Measurements from ENCODE around the gene WDR11.

Gene WDR11

GRCh38 chr10:120873741-120874140, 22.6 kb downstream of the WDR11 start:
- no peak for DNase-seq (ENCODE audit: low read depth, low spot score)
- no peak overlapping the region for H3K9ac ChIP-seq (ENCODE audit: insufficient read length, low read depth)
- H3K36me3 ChIP-seq (ENCODE audit: insufficient read depth, insufficient read length, low read length): peaks cover 54% of the 10 kb centered on the region
- no peaks in the 10 kb centered on the region for H3K9me3 ChIP-seq (ENCODE audit: insufficient read depth, low read length)
- H3K4me3 ChIP-seq (ENCODE audit: insufficient read length, low read depth): no peak overlapping the region
- no peak for TF ChIP-seq SUZ12 (IDR thresholded peaks at IDR 0.05; ENCODE audit: extremely low read depth, insufficient read depth, insufficient read length)
- H3K4me1 ChIP-seq (ENCODE audit: insufficient read depth, insufficient read length): no peaks in the 10 kb centered on the region
- no peaks in the 10 kb centered on the region for H3K27me3 ChIP-seq (ENCODE audit: insufficient read depth, insufficient read length)

DNA sequence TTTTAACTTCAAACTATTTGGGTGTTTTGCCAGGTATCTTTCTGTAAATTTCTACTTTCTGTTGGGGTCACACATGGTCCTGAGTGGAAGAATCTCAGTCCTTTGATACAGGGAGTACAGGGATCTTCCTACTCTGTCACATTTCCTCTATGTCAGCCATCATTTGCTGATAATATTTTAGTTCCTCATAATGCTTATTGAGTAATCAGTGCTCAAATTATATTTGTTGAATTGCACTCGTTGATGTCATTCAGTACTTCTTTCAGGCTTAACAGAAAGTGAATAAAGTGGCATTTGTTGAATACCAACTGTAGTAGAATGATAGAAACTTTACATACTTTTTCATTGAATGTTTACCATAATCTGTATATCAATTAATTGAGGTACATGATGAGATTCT, 31.9 kb downstream of the WDR11 start:
- no peak for DNase-seq (ENCODE audit: low read depth, low spot score)
- no peaks in the 10 kb centered on the region for H3K27me3 ChIP-seq (ENCODE audit: insufficient read depth, insufficient read length)
- H3K9ac ChIP-seq (ENCODE audit: insufficient read length, low read depth): no peak overlapping the region
- H3K9me3 ChIP-seq (ENCODE audit: insufficient read depth, low read length): no peaks in the 10 kb centered on the region
- H3K36me3 ChIP-seq (ENCODE audit: insufficient read depth, insufficient read length, low read length): peaks cover 51% of the 10 kb centered on the region
- TF ChIP-seq YY1 (IDR thresholded peaks at IDR 0.05; ENCODE audit: insufficient read depth, insufficient read length): no peak
- TF ChIP-seq ZNF274 (IDR thresholded peaks at IDR 0.05; ENCODE audit: low read depth, low read length): no peak
- TF ChIP-seq SUZ12 (IDR thresholded peaks at IDR 0.05; ENCODE audit: extremely low read depth, insufficient read depth, insufficient read length): no peak
- H3K4me3 ChIP-seq (ENCODE audit: insufficient read length, low read depth): no peak overlapping the region
- no peaks in the 10 kb centered on the region for H3K4me1 ChIP-seq (ENCODE audit: insufficient read depth, insufficient read length)

DNA sequence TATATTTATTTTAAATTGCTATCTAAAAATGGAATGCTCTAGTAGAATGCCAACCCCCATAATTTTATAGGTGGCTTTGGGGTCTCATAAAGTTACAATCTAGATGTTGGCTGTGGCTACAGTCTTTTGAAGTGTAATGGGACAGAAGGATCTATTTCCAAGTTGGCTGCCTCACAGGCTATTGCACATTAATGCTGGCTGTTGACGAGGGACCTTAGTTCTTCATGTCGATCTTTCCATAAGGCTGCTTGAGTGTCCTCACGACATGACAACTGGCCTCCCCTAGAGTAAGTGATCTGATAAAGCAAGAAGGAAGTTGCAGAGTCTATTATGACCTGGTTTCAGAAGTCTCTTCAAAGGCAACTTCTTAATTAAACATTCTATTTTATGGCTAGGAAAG, 36.3 kb downstream of the WDR11 start:
- Histone ChIP-seq H3K4me1 (ENCODE audit: insufficient read depth, insufficient read length) (no peaks in the 10 kb centered on the region), H3K27me3 (ENCODE audit: insufficient read depth, insufficient read length) (no peaks in the 10 kb centered on the region), H3K9ac (ENCODE audit: insufficient read length, low read depth) (no peak overlapping the region), H3K36me3 (ENCODE audit: insufficient read depth, insufficient read length, low read length) (peaks cover 52% of the 10 kb centered on the region), H3K9me3 (ENCODE audit: insufficient read depth, low read length) (no peaks in the 10 kb centered on the region), H3K4me3 (ENCODE audit: insufficient read length, low read depth) (no peak overlapping the region)
- no peak for DNase-seq (ENCODE audit: low read depth, low spot score)
- no peak for TF ChIP-seq SUZ12 (IDR thresholded peaks at IDR 0.05; ENCODE audit: extremely low read depth, insufficient read depth, insufficient read length)
- TF ChIP-seq YY1 (IDR thresholded peaks at IDR 0.05; ENCODE audit: insufficient read depth, insufficient read length): no peak
- TF ChIP-seq ZNF274 (IDR thresholded peaks at IDR 0.05; ENCODE audit: low read depth, low read length): no peak

DNA sequence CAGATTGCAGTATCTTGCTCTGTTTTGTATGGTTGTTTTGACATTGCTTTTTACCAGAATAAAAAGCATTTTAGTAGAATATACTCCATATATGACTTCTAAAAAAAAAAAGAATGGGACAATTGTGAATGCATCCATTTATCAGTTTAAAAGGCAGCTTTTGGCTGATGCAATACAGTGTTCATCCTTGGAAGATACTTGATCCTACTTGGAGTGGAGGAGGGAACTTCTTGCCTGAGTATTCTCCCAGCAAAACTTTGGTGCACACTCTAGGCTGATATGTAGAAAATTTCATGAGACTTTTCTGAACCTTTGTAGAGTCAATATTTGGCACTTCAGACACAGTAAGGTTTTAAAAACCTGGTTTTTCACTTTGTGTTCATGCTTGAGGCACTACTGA, 40.2 kb downstream of the WDR11 start:
- no peaks in the 10 kb centered on the region for H3K4me1 ChIP-seq (ENCODE audit: insufficient read depth, insufficient read length)
- H3K27me3 ChIP-seq (ENCODE audit: insufficient read depth, insufficient read length): no peaks in the 10 kb centered on the region
- no peak overlapping the region for H3K4me3 ChIP-seq (ENCODE audit: insufficient read length, low read depth)
- no peak overlapping the region for H3K9ac ChIP-seq (ENCODE audit: insufficient read length, low read depth)
- no peaks in the 10 kb centered on the region for H3K9me3 ChIP-seq (ENCODE audit: insufficient read depth, low read length)
- no peak for DNase-seq (ENCODE audit: low read depth, low spot score)
- peaks cover 43% of the 10 kb centered on the region for H3K36me3 ChIP-seq (ENCODE audit: insufficient read depth, insufficient read length, low read length)
- TF ChIP-seq YY1 (IDR thresholded peaks at IDR 0.05; ENCODE audit: insufficient read depth, insufficient read length): no peak
- no peak for TF ChIP-seq ZNF274 (IDR thresholded peaks at IDR 0.05; ENCODE audit: low read depth, low read length)
- TF ChIP-seq SUZ12 (IDR thresholded peaks at IDR 0.05; ENCODE audit: extremely low read depth, insufficient read depth, insufficient read length): no peak

DNA sequence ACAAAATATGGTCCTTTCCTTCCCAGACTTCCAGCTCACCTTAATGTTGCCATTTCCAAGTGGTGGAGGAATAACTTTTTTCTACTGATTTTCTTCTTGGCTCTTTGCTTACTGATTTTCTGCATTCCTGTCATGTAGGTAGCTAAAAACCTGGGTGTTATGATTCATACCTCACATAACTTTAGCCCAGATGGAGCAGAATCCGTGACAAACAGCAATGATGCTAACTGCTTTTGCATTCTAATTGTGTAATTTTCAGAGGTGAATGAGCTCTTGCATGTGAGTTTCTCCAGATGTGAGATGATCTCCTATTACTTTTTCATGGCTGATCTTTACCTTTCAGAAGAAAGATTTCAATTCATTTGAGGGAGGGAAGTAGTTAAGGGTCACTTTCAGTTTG, 43.4 kb downstream of the WDR11 start:
- Histone ChIP-seq H3K27me3 (ENCODE audit: insufficient read depth, insufficient read length) (no peaks in the 10 kb centered on the region), H3K36me3 (ENCODE audit: insufficient read depth, insufficient read length, low read length) (peaks cover 33% of the 10 kb centered on the region)

GRCh38 chr10:120897343-120897742, 46.2 kb downstream of the WDR11 start:
- Histone ChIP-seq H3K36me3 (ENCODE audit: insufficient read depth, insufficient read length, low read length) (peaks cover 39% of the 10 kb centered on the region), H3K4me3 (ENCODE audit: insufficient read length, low read depth) (no peak overlapping the region), H3K9ac (ENCODE audit: insufficient read length, low read depth) (no peak overlapping the region), H3K9me3 (ENCODE audit: insufficient read depth, low read length) (no peaks in the 10 kb centered on the region), H3K4me1 (ENCODE audit: insufficient read depth, insufficient read length) (no peaks in the 10 kb centered on the region), H3K27me3 (ENCODE audit: insufficient read depth, insufficient read length) (no peaks in the 10 kb centered on the region)
- no peak for TF ChIP-seq ZNF274 (IDR thresholded peaks at IDR 0.05; ENCODE audit: low read depth, low read length)
- TF ChIP-seq YY1 (IDR thresholded peaks at IDR 0.05; ENCODE audit: insufficient read depth, insufficient read length): no peak
- no peak for TF ChIP-seq SUZ12 (IDR thresholded peaks at IDR 0.05; ENCODE audit: extremely low read depth, insufficient read depth, insufficient read length)
- DNase-seq (ENCODE audit: low read depth, low spot score): no peak

More for the DNA sequence above, 43.4 kb downstream of the WDR11 start:
- no peaks in the 10 kb centered on the region for H3K4me1 ChIP-seq (ENCODE audit: insufficient read depth, insufficient read length)
- H3K9ac ChIP-seq (ENCODE audit: insufficient read length, low read depth): no peak overlapping the region
- DNase-seq (ENCODE audit: low read depth, low spot score): no peak
- H3K4me3 ChIP-seq (ENCODE audit: insufficient read length, low read depth): no peak overlapping the region
- TF ChIP-seq YY1 (IDR thresholded peaks at IDR 0.05; ENCODE audit: insufficient read depth, insufficient read length): no peak
- no peak for TF ChIP-seq ZNF274 (IDR thresholded peaks at IDR 0.05; ENCODE audit: low read depth, low read length)
- no peak for TF ChIP-seq SUZ12 (IDR thresholded peaks at IDR 0.05; ENCODE audit: extremely low read depth, insufficient read depth, insufficient read length)
- H3K9me3 ChIP-seq (ENCODE audit: insufficient read depth, low read length): no peaks in the 10 kb centered on the region

GRCh38 chr10:120905268-120905667, 54.1 kb downstream of the WDR11 start:
- H3K9ac ChIP-seq (ENCODE audit: insufficient read length, low read depth): no peak overlapping the region
- no peaks in the 10 kb centered on the region for H3K4me1 ChIP-seq (ENCODE audit: insufficient read depth, insufficient read length)
- no peaks in the 10 kb centered on the region for H3K27me3 ChIP-seq (ENCODE audit: insufficient read depth, insufficient read length)
- H3K36me3 ChIP-seq (ENCODE audit: insufficient read depth, insufficient read length, low read length): peaks cover 80% of the 10 kb centered on the region
- peaks cover 17% of the 10 kb centered on the region; the same call in 1 of the 2 replicates for H3K9me3 ChIP-seq (ENCODE audit: insufficient read depth, low read length)
- no peak for DNase-seq (ENCODE audit: low read depth, low spot score)
- no peak overlapping the region for H3K4me3 ChIP-seq (ENCODE audit: insufficient read length, low read depth)
- TF ChIP-seq SUZ12 (IDR thresholded peaks at IDR 0.05; ENCODE audit: extremely low read depth, insufficient read depth, insufficient read length) (no peak), ZNF274 (IDR thresholded peaks at IDR 0.05; ENCODE audit: low read depth, low read length) (no peak), YY1 (IDR thresholded peaks at IDR 0.05; ENCODE audit: insufficient read depth, insufficient read length) (no peak)

Measured in NT2/D1 (cell line).